Naive thymus-derived CD8-positive, alpha-beta T cell (primary cell): ENCODE results near the gene COL4A3. TPM values are rescaled to one million over a fixed set of nuclear protein-coding genes. Genes with fewer than 3 reads are reported as not detected.

Experiments
- ATAC-seq, 2 donors: fragments of 150-1000 bp; cut with Tn5 transposase in 1 of 2; sonication (Bioruptor Pico), chemical (Tn5 transposase) in 1 of 2; 1 replicate in 1 of 2; 2 replicates in 1 of 2; pipeline ENCODE4 v1.10.0; 2021; ENCODE audit warnings: mild to moderate bottlenecking in 2 of 2, moderate library complexity in 2 of 2
- POLR2A ChIA-PET: fragments of 350-600 bp; sonication (Branson Sonifier 250); formaldehyde crosslinking; loops from one replicate; lab custom pipeline; 2021; ENCODE audit warnings: antibody characterized with exemption; lab: Charles Lee
- DNase-seq, 10 donors: peaks; one replicate each; pipeline versions ENCODE4 v3.0.0 to v3.0.0-alpha.2; 2020 to 2022
- H3K27ac Mint-ChIP-seq, 10 donors: one replicate each; pipeline ENCODE4 v1.8.0; 2020 to 2022; ENCODE audit warnings: mild to moderate bottlenecking in 10 of 10, mixed read lengths in 10 of 10, moderate library complexity in 4 of 10, inconsistent platforms in 1 of 10
- H3K27me3 Mint-ChIP-seq, 5 donors: one replicate each; pipeline ENCODE4 v1.8.0; 2021 to 2022; ENCODE audit warnings: mixed read lengths in 5 of 5
- H3K36me3 Mint-ChIP-seq, 3 donors: one replicate each; pipeline ENCODE4 v1.8.0; 2020 to 2022; ENCODE audit warnings: mixed read lengths in 3 of 3, mild to moderate bottlenecking in 2 of 3, inconsistent platforms in 1 of 3
- H3K4me1 Mint-ChIP-seq, 4 donors: one replicate each; pipeline ENCODE4 v1.8.0; 2021 to 2022; ENCODE audit warnings: mixed read lengths in 4 of 4
- H3K4me3 Mint-ChIP-seq, 10 donors: one replicate each; pipeline ENCODE4 v1.8.0; 2020 to 2022; ENCODE audit warnings: mild to moderate bottlenecking in 10 of 10, mixed read lengths in 10 of 10, moderate library complexity in 6 of 10, inconsistent platforms in 1 of 10
- H3K9me3 Mint-ChIP-seq, 9 donors: one replicate each; pipeline ENCODE4 v1.8.0; 2020 to 2022; ENCODE audit warnings: mixed read lengths in 9 of 9, mild to moderate bottlenecking in 3 of 9, inconsistent platforms in 1 of 9, moderate library complexity in 1 of 9
- polyA plus RNA-seq, 3 donors: library from polyadenylated mRNA; unstranded; fragments of 300-500 nt; fragmentation: Illumina TruSeq; gene quantifications; one replicate each; pipeline ENCODE4 v1.2.3, GENCODE V29; 2021
- total RNA-seq, 8 experiments: library from RNA in 2 of 8; stranded (reverse) in 2 of 8; gene quantifications; one replicate each; pipeline ENCODE4 v1.2.3 and lab custom pipeline; 2021 to 2026

The COL4A3 gene
- total and polyA plus RNA-seq, 5 experiments from 2014 or later, result 0.16 to 0.83 TPM; not detected in 3

- H3K27ac Mint-ChIP-seq, result no peak overlapping the region
- H3K4me3 Mint-ChIP-seq, result no peak overlapping the region
- POLR2A ChIA-PET, result no interaction called here
- DNase-seq, result no peak
- no peak for ATAC-seq
- peaks cover 0 to 65% (median 7%) of the 10 kb centered on the region in 3 donors for H3K36me3 Mint-ChIP-seq
- no peaks in the 10 kb centered on the region for H3K9me3 Mint-ChIP-seq
- H3K27me3 Mint-ChIP-seq, result no peaks in the 10 kb centered on the region
- peaks cover 0 to 2% (median 0%) of the 10 kb centered on the region in 4 donors for H3K4me1 Mint-ChIP-seq
Observed at GRCh38 chr2:227341553-227341952, 177.1 kb downstream of the COL4A3 start.

GRCh38 chr2:227344231-227344630 is 179.8 kb downstream of the COL4A3 start:
- no peaks in the 10 kb centered on the region for H3K9me3 Mint-ChIP-seq
- no peak for DNase-seq
- no peak overlapping the region for H3K4me3 Mint-ChIP-seq
- POLR2A ChIA-PET, result no interaction called here
- no peak for ATAC-seq
- H3K27ac Mint-ChIP-seq, result no peak overlapping the region
- H3K4me1 Mint-ChIP-seq, result no peaks in the 10 kb centered on the region
- no peaks in the 10 kb centered on the region for H3K27me3 Mint-ChIP-seq
- H3K36me3 Mint-ChIP-seq, result peaks cover 0 to 70% (median 2%) of the 10 kb centered on the region in 3 donors

- POLR2A ChIA-PET, result interaction anchor here (1.0 kb wide), 1 partner anchor 27 kb away, joined by 3 read pairs; no protein-coding TSS in a partner anchor
- no peak for DNase-seq
- Mint-ChIP-seq H3K9me3 (no peaks in the 10 kb centered on the region), H3K27me3 (no peaks in the 10 kb centered on the region), H3K36me3 (peaks cover 0 to 63% (median 4%) of the 10 kb centered on the region in 3 donors), H3K4me1 (no peaks in the 10 kb centered on the region), H3K4me3 (no peak overlapping the region), H3K27ac (peak overlapping the region in 2 of 10 donors; percentile 8 to 63)
- ATAC-seq, result no peak
Observed at GRCh38 chr2:227347117-227347516, 182.7 kb downstream of the COL4A3 start.

GRCh38 chr2:227348324-227348723 is 183.9 kb downstream of the COL4A3 start:
- POLR2A ChIA-PET, result no interaction called here
- DNase-seq, result no peak
- H3K27me3 Mint-ChIP-seq, result no peaks in the 10 kb centered on the region
- H3K27ac Mint-ChIP-seq, result peak overlapping the region in 1 of 10 donors; percentile 46
- H3K9me3 Mint-ChIP-seq, result no peaks in the 10 kb centered on the region
- no peak overlapping the region for H3K4me3 Mint-ChIP-seq
- no peaks in the 10 kb centered on the region for H3K4me1 Mint-ChIP-seq
- ATAC-seq, result no peak
- H3K36me3 Mint-ChIP-seq, result peaks cover 0 to 61% (median 4%) of the 10 kb centered on the region in 3 donors

GRCh38 chr2:227349989-227350612 is 185.7 kb downstream of the COL4A3 start:
- Mint-ChIP-seq H3K27me3 (no peaks in the 10 kb centered on the region), H3K4me1 (no peaks in the 10 kb centered on the region), H3K9me3 (no peaks in the 10 kb centered on the region), H3K27ac (no peak overlapping the region), H3K36me3 (peaks cover 0 to 61% (median 4%) of the 10 kb centered on the region in 3 donors), H3K4me3 (no peak overlapping the region)
- no peak for DNase-seq
- POLR2A ChIA-PET, result no interaction called here
- ATAC-seq, result no peak

- Mint-ChIP-seq H3K4me1 (no peaks in the 10 kb centered on the region), H3K9me3 (no peaks in the 10 kb centered on the region), H3K4me3 (no peak overlapping the region), H3K27me3 (no peaks in the 10 kb centered on the region), H3K36me3 (peaks cover 0 to 64% (median 9%) of the 10 kb centered on the region in 3 donors), H3K27ac (peak overlapping the region in 6 of 10 donors; percentile 0 to 56 (median 26))
- DNase-seq (no peak), ATAC-seq (no peak)
- POLR2A ChIA-PET, result no interaction called here
Observed at GRCh38 chr2:227351639-227352038, 187.2 kb downstream of the COL4A3 start.

GRCh38 chr2:227360351-227360750 is 195.9 kb downstream of the COL4A3 start:
- ATAC-seq (no peak), DNase-seq (no peak)
- H3K27ac Mint-ChIP-seq, result peak overlapping the region in 6 of 10 donors; percentile 4 to 72 (median 51)
- H3K9me3 Mint-ChIP-seq, result no peaks in the 10 kb centered on the region
- H3K27me3 Mint-ChIP-seq, result no peaks in the 10 kb centered on the region
- peaks cover 0 to 50% (median 10%) of the 10 kb centered on the region in 3 donors for H3K36me3 Mint-ChIP-seq
- peaks cover 0 to 3% (median under 1%) of the 10 kb centered on the region in 4 donors for H3K4me1 Mint-ChIP-seq
- H3K4me3 Mint-ChIP-seq, result no peak overlapping the region
- POLR2A ChIA-PET, result no interaction called here

- peaks cover 0 to 17% (median 2%) of the 10 kb centered on the region in 3 donors for H3K36me3 Mint-ChIP-seq
- peaks cover 0 to 3% (median under 1%) of the 10 kb centered on the region in 4 donors for H3K4me1 Mint-ChIP-seq
- no peaks in the 10 kb centered on the region for H3K27me3 Mint-ChIP-seq
- no peak overlapping the region for H3K27ac Mint-ChIP-seq
- DNase-seq, result peak in 4 of 10 donors; percentile 10 to 42 (median 30)
- no peak overlapping the region for H3K4me3 Mint-ChIP-seq
- POLR2A ChIA-PET, result no interaction called here
- ATAC-seq, result no peak
- H3K9me3 Mint-ChIP-seq, result no peaks in the 10 kb centered on the region
Observed at GRCh38 chr2:227363756-227364155, 199.3 kb downstream of the COL4A3 start.

Other genes with a start within 250 kb of the COL4A3 start
- gene COL4A4, start 419 bp upstream of the COL4A3 start, total RNA-seq, result under 1 TPM; 0.10 to 0.16 TPM
- gene COL4A4, start 419 bp upstream of the COL4A3 start, polyA plus RNA-seq, result under 1 TPM; 0.02 to 0.05 (median 0.05) TPM
- gene MFF, start 160.6 kb downstream of the COL4A3 start, total RNA-seq, result 10 to 100 TPM; 61.6 to 66.3 TPM
- 100 to 1,000 TPM; 124 to 141 (median 134) TPM for gene MFF, start 160.6 kb downstream of the COL4A3 start, polyA plus RNA-seq
- gene TM4SF20, start 214.7 kb downstream of the COL4A3 start, total RNA-seq, result not detected
- gene TM4SF20, start 214.7 kb downstream of the COL4A3 start, polyA plus RNA-seq, result not detected
- not detected for gene SCYGR1, start 223.3 kb downstream of the COL4A3 start, total RNA-seq
- not detected for gene SCYGR1, start 223.3 kb downstream of the COL4A3 start, polyA plus RNA-seq